Aorta (tissue), 5 donors: ENCODE data around the gene TMEM123. TPM values are rescaled to one million over a fixed set of nuclear protein-coding genes. Genes with fewer than 3 reads are reported as not detected.
A peak's percentile ranks its signal among the peaks of the same experiment; 100 is the strongest.

Experiments used
- ATAC-seq: fragments of 200-7000 bp; cut with Tn5 transposase; one replicate; pipeline ENCODE4 v1.9.1; 2022; ENCODE audit warnings: moderate library complexity; ENCODE audit not compliant: low FRiP score
- DNase-seq, 2 donors: peaks; one replicate each; pipeline ENCODE4 v3.0.0-alpha.2; 2020
- H3K27ac ChIP-seq, 2 donors: one replicate each; pipeline ENCODE4 v1.5.1; 2013; ENCODE audit warnings: low read length in 2 of 2, mild to moderate bottlenecking in 2 of 2, moderate library complexity in 2 of 2, control low read depth in 1 of 2, inconsistent platforms in 1 of 2, low read depth in 1 of 2
- H3K27me3 ChIP-seq, 2 donors: one replicate each; pipeline ENCODE4 v1.6.1; 2013; ENCODE audit warnings: control low read depth in 1 of 2, low read length in 1 of 2, mild to moderate bottlenecking in 1 of 2, moderate library complexity in 1 of 2; ENCODE audit not compliant: insufficient read depth in 2 of 2, control insufficient read depth in 1 of 2
- H3K36me3 ChIP-seq, 2 donors: one replicate each; pipeline ENCODE4 v1.6.1; 2013; ENCODE audit warnings: control low read depth in 1 of 2, low read length in 1 of 2, mild to moderate bottlenecking in 1 of 2; ENCODE audit not compliant: insufficient read depth in 2 of 2, control insufficient read depth in 1 of 2
- H3K4me1 ChIP-seq, 2 donors: one replicate each; pipeline ENCODE4 v1.6.1; 2013; ENCODE audit warnings: low read length in 2 of 2, control low read depth in 1 of 2, mild to moderate bottlenecking in 1 of 2, moderate library complexity in 1 of 2; ENCODE audit not compliant: insufficient read depth in 2 of 2, control insufficient read depth in 1 of 2
- H3K4me3 ChIP-seq, 2 donors: one replicate each; pipeline ENCODE4 v1.5.1; 2013; ENCODE audit warnings: low read length in 2 of 2, control low read depth in 1 of 2, mild to moderate bottlenecking in 1 of 2
- H3K9me3 ChIP-seq: one replicate; pipeline ENCODE4 v1.6.1; 2013; ENCODE audit warnings: mild to moderate bottlenecking, low read length; ENCODE audit not compliant: control insufficient read depth
- WGBS, 2 donors: extraction: QIAGEN DNeasy Blood & Tissue Kit; methylation state at CpG; one replicate each; pipeline ENCODE4 v1.1.7; 2013; 5-methylcytosine and 5-hydroxymethylcytosine counted together
- intact Hi-C, 2 donors: fragments of 100-400 bp; cut with DNase I; formaldehyde crosslinking; loops; one replicate each; pipeline versions ENCODE4 v1.14.2 to v1.15.0; 2022
- polyA plus RNA-seq, 2 donors: library from polyadenylated mRNA; stranded (reverse); fragments of 200-250 nt; gene quantifications; one replicate each; pipeline ENCODE4 v1.2.3, GENCODE V29; 2013
- total RNA-seq, 2 donors: library from RNA; stranded (reverse); fragmentation: NEBNext Ultra II Directional; extraction: Animal tissue kit (Norgen Biotek cat#: 25700); gene quantifications; one replicate each; pipeline ENCODE4 v1.2.1, GENCODE V29; 2021
- donor health status: healthy with polysubstance abuse.
- donor health status: Bipolar disorder and iron deficiency.
- donor health status: DM: no; HTN: no; CAD: no.
- donor health status: DM: no; HTN: no; CAD: no.
- donor health status: DM: yes; HTN: yes; CAD: no.

TMEM123 gene
- total and polyA plus RNA-seq, 4 donors: 42.1 to 116 (median 79.2) TPM

DNA sequence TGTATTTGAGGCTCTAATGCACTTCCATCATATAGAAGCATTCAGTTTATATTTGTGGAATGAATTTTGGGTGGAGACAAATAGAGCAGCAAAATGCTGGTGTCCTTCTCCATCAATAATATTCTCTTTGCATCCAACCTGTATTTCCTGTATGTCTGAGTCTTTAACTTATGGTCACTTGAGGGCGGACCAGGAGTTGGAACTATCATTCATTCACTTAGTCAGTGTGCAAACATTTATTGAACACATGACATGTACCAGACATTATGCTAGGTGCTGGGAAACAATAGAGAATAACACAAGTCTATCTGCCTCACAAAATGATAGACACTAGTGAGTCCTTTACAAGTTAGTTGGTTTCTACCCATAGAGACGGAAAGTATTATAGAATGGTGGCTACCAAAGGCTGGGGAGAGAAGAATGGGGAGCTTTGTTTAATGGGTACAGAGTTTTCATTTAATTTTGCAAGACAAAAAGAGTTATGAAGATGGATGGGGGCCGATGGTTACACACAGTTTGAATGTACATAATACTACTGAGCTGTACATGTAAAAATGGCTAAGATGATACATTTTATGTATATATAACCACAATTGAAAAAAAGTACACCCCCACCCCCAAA lies 4.6 kb upstream of the TMEM123 start:
- intact Hi-C loops: no loop called here
- no peaks in the 10 kb centered on the region for H3K4me1 ChIP-seq
- no peak for ATAC-seq

GRCh38 chr11:102456381-102456780 lies 3.8 kb upstream of the TMEM123 start:
- no peak for DNase-seq
- WGBS, 2 donors: 82 to 88% methylated on average over 2 of the region's 2 CpGs
- Histone ChIP-seq H3K4me3 (no peak overlapping the region), H3K27me3 (no peaks in the 10 kb centered on the region), H3K4me1 (no peaks in the 10 kb centered on the region), H3K36me3 (no peaks in the 10 kb centered on the region), H3K9me3 (no peaks in the 10 kb centered on the region), H3K27ac (no peak overlapping the region)
- intact Hi-C loops: no loop called here
- no peak for ATAC-seq

More for the DNA sequence above, 4.6 kb upstream of the TMEM123 start:
- no peaks in the 10 kb centered on the region for H3K9me3 ChIP-seq
- no peaks in the 10 kb centered on the region for H3K36me3 ChIP-seq
- no peak for DNase-seq
- H3K27me3 ChIP-seq: no peaks in the 10 kb centered on the region
- H3K4me3 ChIP-seq: no peak overlapping the region
- no peak overlapping the region for H3K27ac ChIP-seq
- 87 to 89% methylated on average over 3 of the region's 3 CpGs for WGBS, 2 donors

DNA sequence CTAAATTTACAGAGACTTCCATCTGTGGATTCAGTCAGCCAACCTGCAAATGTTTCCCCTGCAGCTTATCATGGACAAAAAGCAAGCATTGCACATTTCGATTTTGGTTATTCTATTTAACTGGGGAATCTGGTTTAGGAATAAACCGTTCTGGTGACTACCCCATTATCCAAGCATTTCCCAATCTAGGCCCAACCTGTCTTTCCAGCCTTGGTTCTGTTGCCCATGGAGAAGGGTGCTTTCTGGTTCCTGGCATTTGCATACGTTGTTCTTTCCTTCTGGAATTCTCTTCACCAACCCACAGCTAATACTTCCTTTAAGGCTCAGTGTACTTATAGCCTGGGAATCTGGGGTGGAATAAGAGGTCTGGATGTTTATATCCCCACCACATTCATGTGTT lies 1.4 kb upstream of the TMEM123 start:
- WGBS, 2 donors: 83 to 87% methylated on average over 3 of the region's 3 CpGs
- DNase-seq: no peak
- no peaks in the 10 kb centered on the region for H3K27me3 ChIP-seq
- intact Hi-C loops: no loop called here
- H3K4me1 ChIP-seq: no peaks in the 10 kb centered on the region
- H3K36me3 ChIP-seq: no peaks in the 10 kb centered on the region
- ATAC-seq: no peak
- H3K9me3 ChIP-seq: no peaks in the 10 kb centered on the region
- no peak overlapping the region for H3K4me3 ChIP-seq
- no peak overlapping the region for H3K27ac ChIP-seq

DNA sequence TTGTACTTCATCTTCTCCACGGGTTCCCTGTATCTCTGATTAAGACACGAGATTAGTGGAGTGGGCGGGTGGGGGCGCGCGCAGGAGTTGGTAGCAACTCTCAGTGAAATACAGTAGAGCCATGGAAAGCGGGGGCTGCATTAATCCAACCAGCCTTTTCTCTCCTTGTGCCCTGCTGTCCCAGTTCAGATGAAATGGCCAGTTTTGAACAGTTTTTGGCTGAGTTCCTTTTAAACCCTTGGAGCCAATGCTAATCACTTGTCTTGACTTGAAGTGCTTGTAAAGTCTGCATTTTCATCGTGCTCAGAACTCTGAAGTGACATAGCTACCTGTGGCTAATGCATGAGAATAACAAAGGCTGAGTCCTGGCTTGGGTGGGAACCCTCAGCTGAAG lies 734 bp upstream of the TMEM123 start:
- WGBS, 2 donors: 2% methylated on average over 8 of the region's 8 CpGs
- Histone ChIP-seq H3K9me3 (no peaks in the 10 kb centered on the region), H3K36me3 (no peaks in the 10 kb centered on the region), H3K4me3 (peak overlapping the region; percentile 77 to 85), H3K27ac (no peak overlapping the region), H3K27me3 (no peaks in the 10 kb centered on the region), H3K4me1 (no peaks in the 10 kb centered on the region)
- intact Hi-C loops: no loop called here
- DNase-seq (peak in 1 of 2 donors; percentile 77), ATAC-seq (peak; percentile 5)

DNA sequence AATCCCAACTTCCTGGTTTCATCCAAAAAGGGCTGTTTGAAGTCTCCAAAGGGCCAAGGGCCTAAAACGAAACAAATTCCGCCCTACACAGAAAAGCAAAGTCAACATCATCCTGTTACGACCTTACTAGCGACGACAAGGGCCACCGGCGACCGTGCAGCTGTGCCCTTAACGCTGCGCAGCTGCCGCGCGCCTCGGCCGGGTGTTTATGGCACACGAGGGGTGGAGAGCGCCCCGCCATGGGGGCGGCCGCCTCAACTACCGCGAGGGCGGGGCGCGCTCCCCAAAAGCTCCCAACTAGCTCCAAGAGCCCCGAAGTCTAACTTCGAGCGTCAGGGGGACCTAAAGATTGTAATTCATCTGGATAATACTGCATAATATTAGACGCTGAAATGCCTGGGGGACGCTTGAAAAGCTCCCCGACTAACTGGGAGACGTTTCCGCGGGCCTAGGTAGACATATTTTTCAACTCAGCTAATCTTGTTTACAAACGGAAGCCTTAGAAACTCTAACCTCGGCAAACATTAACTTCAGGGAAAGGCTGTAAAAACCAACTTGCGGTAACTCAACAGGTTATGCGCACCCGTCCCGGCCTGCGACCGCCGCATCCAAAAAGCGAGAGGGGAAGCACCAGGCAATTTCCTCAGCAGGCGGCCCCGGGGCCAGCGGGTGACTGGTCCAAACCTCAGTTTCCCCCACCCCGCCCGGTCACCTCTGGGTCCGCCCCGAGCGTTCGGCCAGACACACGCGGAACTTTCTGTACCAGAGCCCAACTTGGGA lies 694 bp downstream of the TMEM123 start:
- DNase-seq: peak; percentile 72 to 86
- Histone ChIP-seq H3K4me1 (no peaks in the 10 kb centered on the region), H3K9me3 (no peaks in the 10 kb centered on the region), H3K27ac (peak overlapping the region in 1 of 2 donors; percentile 69), H3K36me3 (no peaks in the 10 kb centered on the region), H3K27me3 (no peaks in the 10 kb centered on the region), H3K4me3 (peak overlapping the region; percentile 77 to 85)
- peak; percentile 84 for ATAC-seq
- 0% methylated on average over 55 of the region's 55 CpGs for WGBS, 2 donors
- intact Hi-C loops: no loop called here

GRCh38 chr11:102451041-102451680 lies 1.4 kb downstream of the TMEM123 start:
- H3K9me3 ChIP-seq: no peaks in the 10 kb centered on the region
- peak overlapping the region in 1 of 2 donors; percentile 69 for H3K27ac ChIP-seq
- no peaks in the 10 kb centered on the region for H3K36me3 ChIP-seq
- ATAC-seq (no peak), DNase-seq (no peak)
- H3K27me3 ChIP-seq: no peaks in the 10 kb centered on the region
- intact Hi-C loops: no loop called here
- peak overlapping the region; percentile 77 to 85 for H3K4me3 ChIP-seq
- H3K4me1 ChIP-seq: no peaks in the 10 kb centered on the region
- WGBS, 2 donors: 34 to 39% methylated on average over 6 of the region's 6 CpGs

GRCh38 chr11:102449651-102450570 lies 2.7 kb downstream of the TMEM123 start:
- no peak for ATAC-seq

DNA sequence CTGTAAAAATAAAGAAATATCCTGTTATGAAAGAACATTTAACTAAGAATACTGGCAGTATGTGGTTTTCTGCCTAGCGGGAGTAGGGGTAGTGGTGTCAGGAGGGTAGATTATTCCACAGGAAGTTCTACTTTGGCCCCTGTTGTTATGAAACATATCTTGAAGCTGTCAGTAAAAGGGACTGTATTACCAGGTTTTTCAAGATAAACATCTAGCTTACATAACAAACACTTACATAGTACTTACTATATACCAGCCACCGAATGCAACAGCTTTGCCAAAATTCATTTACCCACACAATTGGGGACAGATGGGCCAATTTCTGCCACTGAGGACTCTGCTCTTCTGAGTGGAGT lies 3.7 kb downstream of the TMEM123 start:
- no peaks in the 10 kb centered on the region for H3K9me3 ChIP-seq
- H3K36me3 ChIP-seq: no peaks in the 10 kb centered on the region
- ATAC-seq (no peak), DNase-seq (no peak)
- H3K27me3 ChIP-seq: no peaks in the 10 kb centered on the region
- 90 to 94% methylated on average over 2 of the region's 2 CpGs for WGBS, 2 donors
- intact Hi-C loops: no loop called here
- no peak overlapping the region for H3K27ac ChIP-seq
- no peaks in the 10 kb centered on the region for H3K4me1 ChIP-seq
- no peak overlapping the region for H3K4me3 ChIP-seq

More at GRCh38 chr11:102449651-102450570, 2.7 kb downstream of the TMEM123 start:
- no peak for DNase-seq
- no peaks in the 10 kb centered on the region for H3K4me1 ChIP-seq
- intact Hi-C loops: no loop called here
- H3K36me3 ChIP-seq: no peaks in the 10 kb centered on the region
- H3K4me3 ChIP-seq: no peak overlapping the region
- WGBS, 2 donors: 93 to 94% methylated on average over 7 of the region's 7 CpGs
- no peak overlapping the region for H3K27ac ChIP-seq
- no peaks in the 10 kb centered on the region for H3K9me3 ChIP-seq
- H3K27me3 ChIP-seq: no peaks in the 10 kb centered on the region
